GM12864 (cell line): ENCODE measurements around the gene N4BP3.

Experiments
- DNase-seq: peaks from one replicate; pipeline ENCODE4 v3.0.0-alpha.2; 2011; ENCODE audit warnings: low read depth
- H3K4me3 ChIP-seq: 2 replicates; pipeline ENCODE4 v1.5.1; 2011; ENCODE audit warnings: mild to moderate bottlenecking, low read depth, low read length, control low read depth
- TF ChIP-seq, protein P1 (sequence below): IDR thresholded peaks from 2 replicates; pipeline ENCODE4 v1.5.1; 2011; ENCODE audit warnings: low read depth, mild to moderate bottlenecking, moderate library complexity, low read length, control low read depth, inconsistent platforms; ENCODE audit errors: missing control alignments

Gene N4BP3

GRCh38 chr5:178108446-178108845 lies 4.9 kb upstream of the N4BP3 start:
- TF ChIP-seq, protein P1, sequence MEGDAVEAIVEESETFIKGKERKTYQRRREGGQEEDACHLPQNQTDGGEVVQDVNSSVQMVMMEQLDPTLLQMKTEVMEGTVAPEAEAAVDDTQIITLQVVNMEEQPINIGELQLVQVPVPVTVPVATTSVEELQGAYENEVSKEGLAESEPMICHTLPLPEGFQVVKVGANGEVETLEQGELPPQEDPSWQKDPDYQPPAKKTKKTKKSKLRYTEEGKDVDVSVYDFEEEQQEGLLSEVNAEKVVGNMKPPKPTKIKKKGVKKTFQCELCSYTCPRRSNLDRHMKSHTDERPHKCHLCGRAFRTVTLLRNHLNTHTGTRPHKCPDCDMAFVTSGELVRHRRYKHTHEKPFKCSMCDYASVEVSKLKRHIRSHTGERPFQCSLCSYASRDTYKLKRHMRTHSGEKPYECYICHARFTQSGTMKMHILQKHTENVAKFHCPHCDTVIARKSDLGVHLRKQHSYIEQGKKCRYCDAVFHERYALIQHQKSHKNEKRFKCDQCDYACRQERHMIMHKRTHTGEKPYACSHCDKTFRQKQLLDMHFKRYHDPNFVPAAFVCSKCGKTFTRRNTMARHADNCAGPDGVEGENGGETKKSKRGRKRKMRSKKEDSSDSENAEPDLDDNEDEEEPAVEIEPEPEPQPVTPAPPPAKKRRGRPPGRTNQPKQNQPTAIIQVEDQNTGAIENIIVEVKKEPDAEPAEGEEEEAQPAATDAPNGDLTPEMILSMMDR = no peak
- H3K4me3 ChIP-seq = no peak overlapping the region
- no peak for DNase-seq

DNA sequence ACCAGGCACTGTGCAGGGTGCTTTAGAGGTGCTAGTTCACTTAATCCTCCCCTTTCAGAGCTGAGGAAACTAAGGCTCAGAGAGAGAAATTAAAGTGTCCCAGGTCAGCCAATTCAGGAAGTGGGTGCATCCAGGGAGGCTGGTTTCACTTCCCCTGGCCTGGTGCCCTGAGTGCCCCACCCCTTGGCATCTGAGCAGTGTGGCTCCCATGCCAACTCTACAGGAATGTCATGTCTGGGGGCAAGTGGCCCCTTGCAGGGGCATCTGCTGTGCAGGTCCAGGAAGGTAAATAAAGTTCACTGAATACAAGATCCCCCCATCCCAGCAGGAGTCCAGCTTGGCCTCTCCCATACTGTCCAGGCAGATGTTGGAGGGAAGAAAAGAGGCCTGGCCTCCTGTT lies 4.4 kb upstream of the N4BP3 start:
- no peak overlapping the region for H3K4me3 ChIP-seq
- no peak for DNase-seq
- TF ChIP-seq, protein P1 = no peak

DNA sequence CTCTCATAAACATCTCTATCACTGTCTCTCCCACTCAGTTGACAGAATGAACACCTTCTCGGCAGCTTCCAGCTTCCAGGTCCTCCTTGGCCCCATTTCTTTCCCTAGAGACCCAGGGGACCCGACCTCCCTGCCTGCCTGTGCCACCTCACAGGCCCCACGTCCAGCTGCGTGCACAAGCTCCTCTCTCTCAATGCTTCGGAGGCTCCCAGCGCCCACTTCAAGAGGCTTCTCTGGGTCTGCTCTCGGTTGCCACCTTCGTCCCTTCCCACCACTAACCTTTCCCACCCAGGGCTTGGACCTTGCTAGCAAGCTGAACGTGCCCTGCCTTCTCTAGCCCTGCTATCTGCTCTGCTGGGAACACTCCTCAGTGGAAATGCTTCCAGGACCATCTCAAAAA lies 2.8 kb upstream of the N4BP3 start:
- DNase-seq = no peak
- H3K4me3 ChIP-seq = no peak overlapping the region
- TF ChIP-seq, protein P1 = no peak

DNA sequence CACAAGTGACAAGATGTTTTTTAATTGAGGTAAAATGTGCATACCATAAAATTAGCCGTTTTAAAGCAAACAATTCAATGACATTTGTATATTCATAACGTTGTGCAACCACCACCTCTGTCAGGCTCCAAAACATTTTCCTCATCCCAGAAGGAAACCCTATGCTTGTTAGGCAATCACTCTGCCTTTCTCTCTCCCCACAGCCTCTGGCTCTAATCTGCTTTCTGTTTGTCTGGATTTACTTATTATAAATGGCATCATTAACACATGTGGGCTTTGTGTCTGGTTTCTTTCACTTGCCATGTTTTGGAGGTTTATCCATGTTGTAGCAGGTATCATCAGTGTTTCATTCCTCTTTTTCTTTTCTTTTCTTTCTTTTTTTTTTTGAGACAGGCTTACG lies 1.4 kb upstream of the N4BP3 start:
- TF ChIP-seq, protein P1 = no peak
- no peak overlapping the region for H3K4me3 ChIP-seq
- DNase-seq = no peak

DNA sequence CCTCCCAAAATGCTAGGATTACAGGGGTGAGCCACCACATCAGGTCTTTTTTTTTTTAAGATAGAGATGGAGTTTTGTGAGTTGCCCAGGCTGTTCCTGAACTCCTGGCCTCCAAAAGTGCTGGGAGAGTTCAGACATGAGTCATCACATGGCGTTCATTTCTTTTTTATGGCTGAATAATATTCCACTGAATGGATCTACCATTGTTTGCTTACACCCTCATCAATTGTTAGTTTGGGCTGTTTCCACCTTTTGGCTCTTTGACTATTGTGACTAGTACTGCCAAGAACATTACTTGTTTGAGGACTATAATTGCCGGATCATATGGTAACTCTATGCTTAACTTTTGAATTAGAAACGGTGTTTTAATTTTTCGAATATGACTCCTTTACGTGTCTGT lies 787 bp upstream of the N4BP3 start:
- peak overlapping the region; percentile 90; the same call in 1 of the 2 replicates for H3K4me3 ChIP-seq
- TF ChIP-seq, protein P1 = no peak
- no peak for DNase-seq

- no peak for DNase-seq
- H3K4me3 ChIP-seq = peak overlapping the region; percentile 90
- TF ChIP-seq, protein P1 = no peak
Measured at GRCh38 chr5:178113841-178114324, 551 bp downstream of the N4BP3 start.

GRCh38 chr5:178114325-178115135 lies 1.2 kb downstream of the N4BP3 start:
- DNase-seq = no peak
- H3K4me3 ChIP-seq = peak overlapping the region; percentile 90
- TF ChIP-seq, protein P1 = no peak
